B cell (primary cell): Measurements from ENCODE around the gene C17orf100. TPM values are rescaled to one million over a fixed set of nuclear protein-coding genes. Genes with fewer than 3 reads are reported as not detected.

Experiments used
- ATAC-seq: fragments of 200-7000 bp; cut with Tn5 transposase; one replicate; pipeline ENCODE4 v1.10.0; 2021; ENCODE audit warnings: low read depth, mild to moderate bottlenecking, moderate number of reproducible peaks, moderate library complexity
- CTCF ChIA-PET: fragments of 350-600 bp; sonication (Branson Sonifier 250); formaldehyde crosslinking; loops from one replicate; lab custom pipeline; 2021; ENCODE audit warnings: antibody characterized with exemption, inconsistent platforms; lab: Charles Lee
- POLR2A ChIA-PET: fragments of 350-600 bp; sonication (Branson Sonifier 250); formaldehyde crosslinking; loops from one replicate; lab custom pipeline; 2021; ENCODE audit warnings: antibody characterized with exemption; lab: Charles Lee
- DNase-seq: peaks from one replicate; pipeline ENCODE4 v3.0.0; 2013
- H2AFZ ChIP-seq: 2 replicates; pipeline ENCODE4 v1.6.1; 2012; ENCODE audit warnings: mild to moderate bottlenecking, low read depth, low read length; ENCODE audit not compliant: insufficient read depth, poor library complexity, severe bottlenecking
- H3K27ac ChIP-seq, 2 donors: 1 replicate in 1 of 2; 2 replicates in 1 of 2; pipeline ENCODE4 v1.5.1; 2012 to 2013; ENCODE audit warnings: low read length in 2 of 2, mild to moderate bottlenecking in 2 of 2, moderate library complexity in 1 of 2
- H3K27me3 ChIP-seq, 4 experiments: fragments of 200-600 bp in 1 of 4; sonication (generic) in 1 of 4; replicated peaks in 1 of 4; 1 replicate in 2 of 4; 2 replicates in 2 of 4; pipeline versions ENCODE4 v1.6.1 to v1.7.0; 2013 to 2016; ENCODE audit warnings: low read length in 3 of 4, mild to moderate bottlenecking in 2 of 4, mixed read lengths in 1 of 4, moderate library complexity in 1 of 4; ENCODE audit not compliant: insufficient read depth in 4 of 4, control insufficient read depth in 3 of 4; ENCODE audit errors: control extremely low read depth in 1 of 4
- H3K36me3 ChIP-seq, 2 experiments: replicated peaks in 1 of 2; 1 replicate in 1 of 2; 2 replicates in 1 of 2; pipeline versions ENCODE4 v1.6.1 to v1.7.1; 2013; ENCODE audit warnings: low read length in 1 of 2; ENCODE audit not compliant: insufficient read depth in 2 of 2, control insufficient read depth in 1 of 2; ENCODE audit errors: control extremely low read depth in 1 of 2, extremely low read depth in 1 of 2
- H3K4me1 ChIP-seq, 2 donors: fragments of 200-600 bp in 1 of 2; sonication (generic) in 1 of 2; 1 replicate in 1 of 2; 2 replicates in 1 of 2; pipeline versions ENCODE4 v1.5.1 to v1.6.1; 2013 to 2017; ENCODE audit warnings: low read length in 2 of 2; ENCODE audit not compliant: control insufficient read depth in 2 of 2, insufficient read depth in 2 of 2
- H3K4me2 ChIP-seq: replicated peaks from 2 replicates; pipeline ENCODE3; 2012; ENCODE audit warnings: mild to moderate bottlenecking, low read depth, low read length; ENCODE audit not compliant: poor library complexity, severe bottlenecking
- H3K4me3 ChIP-seq, 5 experiments: fragments of 200-600 bp in 1 of 5; sonication (generic) in 1 of 5; 1 replicate in 3 of 5; 2 replicates in 2 of 5; pipeline versions ENCODE4 v1.5.1 to v1.7.0; 2011 to 2016; ENCODE audit warnings: low read length in 4 of 5, mild to moderate bottlenecking in 4 of 5, low read depth in 2 of 5, control low read depth in 1 of 5, moderate library complexity in 1 of 5; ENCODE audit not compliant: insufficient read depth in 1 of 5; ENCODE audit errors: control extremely low read depth in 1 of 5, extremely low read depth in 1 of 5
- H3K79me2 ChIP-seq: fragments of 200-600 bp; sonication (generic); one replicate; pipeline ENCODE4 v1.6.0; 2016; ENCODE audit warnings: low read length; ENCODE audit not compliant: control insufficient read depth, insufficient read depth
- H3K9ac ChIP-seq: fragments of 200-600 bp; sonication (generic); 2 replicates; pipeline ENCODE4 v1.6.1; 2017; ENCODE audit warnings: mild to moderate bottlenecking, low read length, moderate library complexity
- H3K9me3 ChIP-seq, 3 donors: one replicate each; pipeline versions ENCODE4 v1.6.1 to v1.7.1; 2013; ENCODE audit warnings: low read length in 2 of 3; ENCODE audit not compliant: control insufficient read depth in 2 of 3, insufficient read depth in 1 of 3; ENCODE audit errors: control extremely low read depth in 1 of 3
- H4K20me1 ChIP-seq: 2 replicates; pipeline ENCODE4 v1.6.0; 2012; ENCODE audit warnings: mild to moderate bottlenecking, low read length; ENCODE audit not compliant: insufficient read depth, control insufficient read depth, poor library complexity, severe bottlenecking
- H3K27ac Mint-ChIP-seq: one replicate; pipeline ENCODE4 v1.8.0; 2021; ENCODE audit warnings: mixed read lengths
- H3K27me3 Mint-ChIP-seq: one replicate; pipeline ENCODE4 v1.8.0; 2021; ENCODE audit warnings: mixed read lengths
- H3K4me1 Mint-ChIP-seq: one replicate; pipeline ENCODE4 v1.8.0; 2021; ENCODE audit warnings: mixed read lengths
- H3K4me3 Mint-ChIP-seq: one replicate; pipeline ENCODE4 v1.8.0; 2021; ENCODE audit warnings: mixed read lengths
- H3K9me3 Mint-ChIP-seq: one replicate; pipeline ENCODE4 v1.8.0; 2022; ENCODE audit warnings: mixed read lengths; ENCODE audit not compliant: insufficient read depth
- CTCF ChIP-seq: fragments of 200-600 bp; IDR thresholded peaks from one replicate; pipeline ENCODE4 v1.8.0; 2022; ENCODE audit warnings: antibody characterized with exemption, mild to moderate bottlenecking
- EZH2 ChIP-seq: IDR thresholded peaks from 2 replicates; pipeline ENCODE4 v1.6.1; 2012; ENCODE audit warnings: borderline replicate concordance, low read depth, mild to moderate bottlenecking, moderate library complexity, low read length; ENCODE audit not compliant: insufficient read depth, poor library complexity, severe bottlenecking
- WGBS: methylation state at CpG from one replicate; pipeline ENCODE4 v1.1.5; 2013; ENCODE audit warnings: missing lambda C conversion rate; ENCODE audit not compliant: insufficient coverage; 5-methylcytosine and 5-hydroxymethylcytosine counted together
- intact Hi-C: fragments of 100-400 bp; cut with micrococcal nuclease; formaldehyde crosslinking; loops from one replicate; pipeline ENCODE4 v1.10.0; 2022
- polyA plus RNA-seq: library from polyadenylated mRNA; depleted of rRNA; stranded (reverse); fragments of >200 nt; gene quantifications from 2 replicates; pipeline ENCODE4 v1.2.3, GENCODE V29; 2012
- total RNA-seq, 2 donors: library from RNA; stranded (reverse); fragments of 120-200 nt in 1 of 2; gene quantifications; 1 replicate in 1 of 2; 2 replicates in 1 of 2; pipeline versions ENCODE4 v1.2.3 to v1.2.4, GENCODE V29; 2013 to 2022

C17orf100 gene
- total and polyA plus RNA-seq, 2 donors (not counting 1 experiment from before 2014, with no cell fraction given): 3.7 to 11.6 TPM

- H4K20me1 ChIP-seq: peaks cover 6% of the 10 kb centered on the region
- WGBS: 96% methylated on average over 17 of the region's 17 CpGs
- H3K4me2 ChIP-seq: no peak overlapping the region
- H3K27ac ChIP-seq: no peak overlapping the region
- H3K9ac ChIP-seq: no peak overlapping the region
- H3K9me3 Mint-ChIP-seq: no peaks in the 10 kb centered on the region
- H2AFZ ChIP-seq: no peak overlapping the region
- DNase-seq (no peak), ATAC-seq (no peak)
- no peak overlapping the region for H3K27ac Mint-ChIP-seq
- CTCF ChIA-PET: no interaction called here
- POLR2A ChIA-PET: no interaction called here
- H3K4me3 ChIP-seq: no peak overlapping the region
- intact Hi-C loops: no loop called here
- TF ChIP-seq CTCF: no peak
- TF ChIP-seq EZH2: no peak
- peaks cover 30% of the 10 kb centered on the region for H3K4me1 Mint-ChIP-seq
- peaks cover 4 to 19% of the 10 kb centered on the region in 2 experiments for H3K36me3 ChIP-seq
- H3K27me3 ChIP-seq: no peaks in the 10 kb centered on the region
- H3K27me3 Mint-ChIP-seq: no peaks in the 10 kb centered on the region
- peaks cover 36% of the 10 kb centered on the region for H3K79me2 ChIP-seq
- no peaks in the 10 kb centered on the region for H3K9me3 ChIP-seq
- H3K4me1 ChIP-seq: peaks cover 16 to 30% of the 10 kb centered on the region in 2 donors
- no peak overlapping the region for H3K4me3 Mint-ChIP-seq
Measured at GRCh38 chr17:6636616-6637457, 14.7 kb upstream of the C17orf100 start.

GRCh38 chr17:6637458-6637840, 14.1 kb upstream of the C17orf100 start:
- intact Hi-C loops: no loop called here
- 98% methylated on average over 6 of the region's 6 CpGs for WGBS
- TF ChIP-seq CTCF (no peak), EZH2 (no peak)
- DNase-seq (no peak), ATAC-seq (no peak)
- H3K27me3 Mint-ChIP-seq: no peaks in the 10 kb centered on the region
- H3K27ac Mint-ChIP-seq: no peak overlapping the region
- H3K4me3 ChIP-seq: no peak overlapping the region
- no peak overlapping the region for H3K9ac ChIP-seq
- H3K79me2 ChIP-seq: peaks cover 36% of the 10 kb centered on the region
- CTCF ChIA-PET: no interaction called here
- H3K4me1 ChIP-seq: peaks cover 22 to 30% of the 10 kb centered on the region in 2 donors
- POLR2A ChIA-PET: no interaction called here
- no peaks in the 10 kb centered on the region for H3K9me3 ChIP-seq
- H3K4me2 ChIP-seq: no peak overlapping the region
- peaks cover 4 to 13% of the 10 kb centered on the region in 2 experiments for H3K36me3 ChIP-seq
- H3K4me3 Mint-ChIP-seq: no peak overlapping the region
- no peaks in the 10 kb centered on the region for H3K9me3 Mint-ChIP-seq
- peaks cover 6% of the 10 kb centered on the region for H4K20me1 ChIP-seq
- H3K27me3 ChIP-seq: no peaks in the 10 kb centered on the region
- no peak overlapping the region for H3K27ac ChIP-seq
- H2AFZ ChIP-seq: no peak overlapping the region
- peaks cover 34% of the 10 kb centered on the region for H3K4me1 Mint-ChIP-seq
